ENCODE results near the gene AGAP3.

- TF ChIP-seq, protein P1, sequence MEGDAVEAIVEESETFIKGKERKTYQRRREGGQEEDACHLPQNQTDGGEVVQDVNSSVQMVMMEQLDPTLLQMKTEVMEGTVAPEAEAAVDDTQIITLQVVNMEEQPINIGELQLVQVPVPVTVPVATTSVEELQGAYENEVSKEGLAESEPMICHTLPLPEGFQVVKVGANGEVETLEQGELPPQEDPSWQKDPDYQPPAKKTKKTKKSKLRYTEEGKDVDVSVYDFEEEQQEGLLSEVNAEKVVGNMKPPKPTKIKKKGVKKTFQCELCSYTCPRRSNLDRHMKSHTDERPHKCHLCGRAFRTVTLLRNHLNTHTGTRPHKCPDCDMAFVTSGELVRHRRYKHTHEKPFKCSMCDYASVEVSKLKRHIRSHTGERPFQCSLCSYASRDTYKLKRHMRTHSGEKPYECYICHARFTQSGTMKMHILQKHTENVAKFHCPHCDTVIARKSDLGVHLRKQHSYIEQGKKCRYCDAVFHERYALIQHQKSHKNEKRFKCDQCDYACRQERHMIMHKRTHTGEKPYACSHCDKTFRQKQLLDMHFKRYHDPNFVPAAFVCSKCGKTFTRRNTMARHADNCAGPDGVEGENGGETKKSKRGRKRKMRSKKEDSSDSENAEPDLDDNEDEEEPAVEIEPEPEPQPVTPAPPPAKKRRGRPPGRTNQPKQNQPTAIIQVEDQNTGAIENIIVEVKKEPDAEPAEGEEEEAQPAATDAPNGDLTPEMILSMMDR (conservative IDR thresholded peaks at IDR 0.05 in 1 of 2, IDR thresholded peaks at IDR 0.05 in 1 of 2; ENCODE audit: extremely low read depth in 1 of 2, insufficient read depth in 1 of 2, low read depth in 1 of 2, low read length in 2 of 2), result no peak
- TF ChIP-seq EZH2 (IDR thresholded peaks at IDR 0.05; ENCODE audit: borderline replicate concordance, low read length), result no peak
Measured at GRCh38 chr7:151101621-151102396, 15.5 kb downstream of the AGAP3 start.
